Measurements from ENCODE around the gene PUM2. TPM values are rescaled to one million over a fixed set of nuclear protein-coding genes. Genes with fewer than 3 reads are reported as not detected.

The PUM2 gene
- total RNA-seq, 1 experiment from 2014 or later: 23.1 TPM

GRCh38 chr2:20216130-20217025 is 134.3 kb downstream of the PUM2 start:
- no peak for DNase-seq (ENCODE audit: low spot score)

DNA sequence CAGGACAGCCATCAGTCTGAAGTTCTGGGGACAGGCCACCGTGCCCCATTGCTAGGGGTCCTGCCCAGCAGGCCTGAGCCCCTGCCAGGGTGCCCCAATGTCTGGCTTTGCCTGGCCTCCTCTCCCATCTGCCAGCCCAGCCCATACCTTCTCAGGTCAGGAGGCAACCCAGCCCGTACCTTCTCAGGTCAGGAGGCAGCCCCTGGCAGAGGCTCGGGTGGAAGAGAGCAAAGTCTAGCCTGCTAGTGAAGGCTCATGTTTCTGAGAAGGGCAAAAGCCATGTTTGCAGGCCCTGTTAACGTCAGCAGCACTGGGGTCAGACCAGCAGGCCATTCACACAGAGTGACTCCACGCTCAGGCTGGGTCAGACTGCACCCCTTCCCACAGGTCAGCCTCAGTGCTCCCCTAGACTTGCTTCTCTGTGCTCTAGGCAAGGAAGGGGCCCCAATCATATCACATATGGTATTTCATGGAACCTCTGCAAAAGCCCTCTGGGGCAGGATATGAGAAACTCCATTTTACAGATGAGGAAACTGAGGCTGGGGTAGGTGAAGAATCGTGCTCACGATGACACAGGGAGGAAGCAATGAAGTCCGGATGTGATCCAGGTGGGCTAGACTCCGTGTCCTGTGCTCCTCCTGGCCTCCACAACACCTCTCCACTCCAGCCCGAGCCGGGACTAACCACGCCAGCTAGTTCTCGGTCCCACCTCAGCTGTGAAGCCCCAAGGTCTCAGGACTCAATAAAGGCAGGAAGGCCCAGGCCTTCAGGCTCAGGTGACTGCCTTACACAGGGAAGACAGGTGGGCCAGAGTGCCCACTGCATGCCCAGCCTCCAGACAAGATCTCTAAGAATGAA is 135.2 kb downstream of the PUM2 start:
- DNase-seq (ENCODE audit: low spot score): no peak

GRCh38 chr2:20214566-20215182 is 136.0 kb downstream of the PUM2 start:
- no peak for DNase-seq (ENCODE audit: low spot score)

DNA sequence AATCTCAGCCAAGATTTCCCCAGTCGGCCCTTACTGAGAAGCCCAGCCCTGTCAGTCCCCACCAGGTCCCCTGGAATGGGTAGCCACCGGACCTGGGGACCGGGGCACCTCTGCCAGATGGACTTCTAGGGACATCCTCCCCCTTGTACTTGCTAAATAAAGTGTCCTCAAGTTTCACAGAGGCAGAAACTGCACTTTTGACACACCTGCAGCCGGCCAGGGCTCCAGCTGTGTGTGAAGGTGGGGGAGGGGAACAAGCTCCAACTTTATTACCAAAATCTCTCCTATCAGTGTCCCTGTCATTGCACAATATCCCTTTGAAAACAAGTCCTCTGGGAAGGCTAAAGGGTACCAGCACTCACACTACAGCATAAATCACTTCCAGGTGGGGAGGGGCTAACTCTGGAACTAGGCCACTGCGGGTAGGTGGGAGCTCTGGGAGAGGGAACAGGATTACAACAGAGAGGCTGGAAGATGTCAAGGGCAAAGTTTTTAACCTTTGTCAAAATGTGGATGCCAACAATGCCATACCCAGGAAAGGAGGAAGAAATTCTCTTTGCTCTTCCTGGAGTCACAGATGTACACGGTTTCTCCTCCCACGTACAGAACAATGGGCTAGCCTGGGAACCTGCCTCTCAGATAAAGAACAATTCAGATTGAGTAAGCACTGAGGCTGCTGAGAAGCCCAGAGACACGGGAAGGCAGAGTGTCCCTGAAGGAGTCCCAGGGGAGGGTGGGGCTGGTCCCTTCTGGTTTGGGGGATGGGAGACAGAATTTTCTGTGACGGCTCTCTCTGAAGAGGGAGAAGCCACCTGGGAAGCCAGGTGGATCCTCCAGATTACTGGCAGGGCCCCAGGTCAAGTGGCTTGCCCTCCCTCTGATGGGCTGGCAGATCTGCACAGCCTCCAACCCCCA is 136.7 kb downstream of the PUM2 start:
- DNase-seq (ENCODE audit: low spot score): no peak

- DNase-seq (ENCODE audit: low spot score): no peak
Observed at GRCh38 chr2:20212871-20213503, 137.7 kb downstream of the PUM2 start.

DNA sequence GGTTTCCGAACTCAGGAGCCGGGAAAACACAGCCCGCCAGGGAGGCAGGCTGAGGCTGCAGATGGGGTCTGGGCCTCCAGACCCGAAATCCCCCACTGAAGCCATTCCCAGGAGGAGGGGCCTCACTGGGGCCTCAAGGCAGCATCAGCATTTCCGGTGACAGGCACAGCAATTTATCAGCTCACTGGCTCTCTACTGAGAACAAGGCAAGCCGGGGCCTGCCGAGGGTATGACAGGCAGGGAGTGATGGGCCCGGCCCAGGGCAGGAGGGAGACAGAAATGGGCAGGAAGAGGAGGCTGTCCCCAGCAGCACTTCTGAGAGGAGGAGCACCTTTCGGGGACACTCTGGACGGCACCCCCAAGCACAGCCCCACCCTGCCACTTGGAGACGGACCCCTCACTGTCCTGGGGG is 138.2 kb downstream of the PUM2 start:
- DNase-seq (ENCODE audit: low spot score): no peak

GRCh38 chr2:20211860-20212458 is 138.7 kb downstream of the PUM2 start:
- no peak for DNase-seq (ENCODE audit: low spot score)

DNA sequence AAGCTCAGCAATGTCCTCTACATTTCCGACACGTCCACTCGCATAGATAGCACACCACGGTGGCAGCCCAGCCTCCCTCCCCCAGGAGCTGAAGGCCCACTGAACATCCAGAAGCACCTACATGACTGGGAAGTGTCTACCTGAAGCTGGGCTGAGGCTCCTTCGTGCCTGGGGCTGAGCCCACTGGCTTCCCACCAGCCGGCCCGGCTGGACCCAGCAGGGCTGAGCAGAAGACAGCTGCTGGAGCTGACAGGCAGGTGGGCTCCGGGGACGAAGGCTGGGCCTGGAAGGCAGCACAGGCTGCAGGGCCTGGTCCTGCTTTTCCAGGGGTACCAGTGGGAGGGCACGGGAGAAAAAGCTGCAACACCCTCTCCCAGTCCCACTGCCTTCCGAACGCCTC is 139.2 kb downstream of the PUM2 start:
- DNase-seq (ENCODE audit: low spot score): no peak

GRCh38 chr2:20210462-20210861 is 140.2 kb downstream of the PUM2 start:
- DNase-seq (ENCODE audit: low spot score): no peak

DNA sequence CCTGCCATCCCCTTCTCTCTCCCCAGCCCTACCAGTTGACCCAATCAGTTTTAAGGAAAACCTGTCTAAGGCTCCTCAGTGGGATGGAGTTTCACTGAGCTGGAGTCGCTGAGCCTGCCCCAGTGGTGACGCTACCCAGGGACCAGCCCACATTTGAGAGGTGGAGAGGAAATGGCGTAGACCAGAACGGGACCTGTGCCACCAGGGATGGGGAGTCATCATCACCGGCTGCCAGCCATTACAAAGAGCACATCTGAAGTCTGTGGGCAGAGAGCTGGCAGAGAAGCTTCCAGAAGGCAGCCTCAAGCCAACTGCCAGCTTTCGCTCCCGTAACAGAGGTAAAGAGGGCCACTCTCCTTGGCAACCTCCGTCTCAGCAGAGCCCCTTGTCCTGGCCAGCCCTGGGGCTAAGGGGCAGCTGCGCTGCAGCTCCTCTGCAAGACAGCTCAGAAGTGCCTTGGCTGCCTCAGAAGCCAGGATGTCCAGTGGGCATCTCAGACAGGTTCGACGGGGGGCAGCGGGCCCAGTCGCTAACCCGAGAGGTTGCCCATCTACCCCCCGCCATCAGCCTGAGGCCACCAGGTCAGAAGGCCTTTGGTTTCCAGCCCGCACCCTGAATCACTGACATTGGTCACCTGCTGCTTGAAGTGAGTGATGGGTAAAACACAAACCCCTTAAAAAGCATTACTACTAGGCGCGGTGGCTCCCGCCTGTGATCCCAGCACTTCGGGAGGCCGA is 141.1 kb downstream of the PUM2 start:
- no peak for DNase-seq (ENCODE audit: low spot score)

GRCh38 chr2:20208476-20208859 is 142.2 kb downstream of the PUM2 start:
- DNase-seq (ENCODE audit: low spot score): no peak

DNA sequence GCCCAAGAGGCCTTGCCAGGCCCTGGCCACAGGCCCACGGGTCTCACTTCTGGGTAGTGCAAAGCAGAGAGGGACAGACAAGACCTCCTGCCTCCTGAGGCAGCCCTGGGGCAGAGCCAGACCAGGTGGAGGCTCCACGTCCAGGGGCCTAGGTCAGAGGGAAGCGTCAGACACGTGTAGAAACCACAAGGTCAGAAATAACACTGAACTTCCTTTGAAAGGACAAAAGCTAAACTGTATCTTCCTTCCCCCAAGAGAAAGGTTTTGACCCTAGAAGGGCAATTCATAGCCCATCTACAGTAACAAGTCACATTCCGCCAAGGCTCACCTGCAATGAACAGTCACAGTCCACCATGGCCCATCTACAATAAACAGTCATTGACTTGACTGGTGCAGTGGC is 143.6 kb downstream of the PUM2 start:
- no peak for DNase-seq (ENCODE audit: low spot score)

GRCh38 chr2:20205915-20206524 is 144.6 kb downstream of the PUM2 start:
- DNase-seq (ENCODE audit: low spot score): peak; percentile 69

DNA sequence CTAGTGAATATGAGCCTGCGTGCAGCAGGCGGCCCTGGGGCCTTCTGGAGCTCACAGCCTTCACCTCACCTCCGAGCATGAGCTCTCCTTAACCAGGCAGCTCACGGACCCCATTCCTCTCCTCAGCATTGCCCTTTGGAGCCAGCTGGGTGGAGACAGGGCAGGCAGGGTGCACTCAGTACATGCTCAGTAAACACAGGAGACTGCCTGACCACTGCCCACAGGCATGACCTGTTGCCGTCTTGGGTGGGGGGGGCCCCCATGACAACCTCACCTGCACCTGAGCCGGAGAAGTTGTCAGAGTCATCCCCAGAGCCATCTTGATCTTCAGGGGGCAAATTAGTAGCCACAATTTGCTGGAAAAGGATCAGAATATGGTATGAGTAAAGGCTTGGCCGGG is 145.6 kb downstream of the PUM2 start:
- DNase-seq (ENCODE audit: low spot score): no peak

DNA sequence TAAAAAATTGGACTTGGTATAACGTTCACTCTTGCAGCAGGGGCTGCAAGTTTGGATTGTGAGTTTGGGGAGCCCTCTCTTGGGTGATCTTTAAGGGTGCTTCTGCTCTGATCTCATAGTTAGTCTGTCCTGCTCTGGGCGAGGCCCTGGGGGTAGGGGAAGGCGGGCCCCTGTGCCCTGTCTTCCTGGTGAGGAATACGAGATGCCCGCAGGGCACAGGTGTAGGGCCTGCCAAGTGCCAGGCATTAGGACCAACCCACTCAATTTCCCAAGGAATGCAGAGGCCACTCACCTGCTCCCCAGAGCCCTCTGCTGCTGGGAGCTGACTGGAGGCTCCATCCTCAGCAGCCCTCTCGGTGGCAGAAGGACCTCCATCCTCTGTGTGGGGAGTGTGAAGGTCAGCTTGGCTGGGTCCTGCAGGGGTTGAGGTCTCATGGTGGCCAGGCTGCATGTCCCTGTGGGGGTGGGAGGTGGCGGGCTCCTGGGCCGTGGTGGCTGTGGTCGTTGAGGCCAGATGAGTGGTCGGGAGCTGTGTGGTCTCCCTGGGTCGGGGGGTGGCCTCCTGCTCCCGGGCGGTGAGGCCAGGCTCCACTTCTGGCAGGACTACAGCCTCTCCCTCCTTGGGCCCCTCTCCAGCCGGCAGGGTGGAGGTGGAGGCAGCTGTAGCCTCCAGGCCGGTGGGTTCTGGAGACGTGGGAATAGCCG is 147.0 kb downstream of the PUM2 start:
- no peak for DNase-seq (ENCODE audit: low spot score)

DNA sequence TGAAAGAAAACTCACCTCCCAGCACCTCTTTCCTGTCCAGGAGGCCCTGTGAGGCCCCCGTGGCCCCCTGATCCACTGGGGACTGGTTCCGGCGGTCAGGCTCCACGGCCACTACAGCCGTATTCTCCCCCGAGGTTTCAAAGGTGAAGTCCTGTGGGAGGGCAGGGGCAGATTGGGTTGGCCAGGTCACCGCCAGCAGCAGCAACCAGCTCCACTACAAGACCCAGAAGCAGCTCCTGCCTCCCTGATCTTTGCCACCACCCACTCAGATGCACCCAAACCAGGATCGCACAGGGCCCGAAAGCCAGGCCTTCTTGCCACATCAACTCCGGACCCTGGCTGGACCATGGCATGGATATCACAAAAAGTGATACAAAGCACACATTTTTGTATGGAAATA is 147.6 kb downstream of the PUM2 start:
- no peak for DNase-seq (ENCODE audit: low spot score)

DNA sequence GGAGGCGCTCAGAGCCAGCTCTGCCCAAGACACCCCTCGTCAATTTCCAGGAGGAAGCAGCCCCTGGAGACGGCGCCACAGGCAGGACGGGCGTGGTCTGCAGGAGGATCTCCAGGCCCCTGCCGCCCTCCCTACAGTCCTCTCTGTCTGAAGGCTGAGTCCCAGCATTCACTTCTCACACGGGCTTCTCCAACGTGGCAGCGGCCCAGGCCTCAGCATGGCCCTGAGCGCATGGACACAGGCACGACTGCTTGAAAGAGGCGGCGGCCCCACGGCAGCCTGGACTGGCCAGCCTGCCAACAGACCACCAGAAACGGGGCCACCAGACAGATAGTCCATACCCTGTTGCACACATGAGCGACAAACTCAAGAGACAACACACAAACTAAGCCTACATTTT is 149.0 kb downstream of the PUM2 start:
- no peak for DNase-seq (ENCODE audit: low spot score)

All from HT-29 (cell line).